Activated naive CD4-positive, alpha-beta T cell treated with anti-CD3 and anti-CD28 coated beads, Interleukin-2, amount 50 U/mL, for 24 hours (primary cell): ENCODE measurements around the gene CLSTN2.

Source experiments
- H3K27ac Mint-ChIP-seq: one replicate; pipeline ENCODE4 v1.8.0; 2021; ENCODE audit warnings: mild to moderate bottlenecking, mixed read lengths
- H3K27me3 Mint-ChIP-seq: one replicate; pipeline ENCODE4 v1.8.0; 2021; ENCODE audit warnings: mixed read lengths
- H3K36me3 Mint-ChIP-seq: one replicate; pipeline ENCODE4 v1.8.0; 2021; ENCODE audit warnings: mixed read lengths
- H3K4me1 Mint-ChIP-seq: one replicate; pipeline ENCODE4 v1.8.0; 2021; ENCODE audit warnings: mixed read lengths
- H3K4me3 Mint-ChIP-seq: one replicate; pipeline ENCODE4 v1.8.0; 2021; ENCODE audit warnings: mild to moderate bottlenecking, mixed read lengths
- H3K9me3 Mint-ChIP-seq: one replicate; pipeline ENCODE4 v1.8.0; 2021; ENCODE audit warnings: mixed read lengths

CLSTN2 gene

GRCh38 chr3:140573011-140573410, 638.0 kb downstream of the CLSTN2 start:
- Mint-ChIP-seq H3K4me3 (no peak overlapping the region), H3K27ac (no peak overlapping the region), H3K36me3 (no peaks in the 10 kb centered on the region), H3K27me3 (no peaks in the 10 kb centered on the region), H3K9me3 (no peaks in the 10 kb centered on the region), H3K4me1 (no peaks in the 10 kb centered on the region)

GRCh38 chr3:140574375-140574774, 639.4 kb downstream of the CLSTN2 start:
- H3K4me3 Mint-ChIP-seq, result no peak overlapping the region
- H3K4me1 Mint-ChIP-seq, result no peaks in the 10 kb centered on the region
- no peaks in the 10 kb centered on the region for H3K9me3 Mint-ChIP-seq
- no peak overlapping the region for H3K27ac Mint-ChIP-seq
- H3K27me3 Mint-ChIP-seq, result peaks cover 5% of the 10 kb centered on the region
- H3K36me3 Mint-ChIP-seq, result no peaks in the 10 kb centered on the region

- Mint-ChIP-seq H3K36me3 (no peaks in the 10 kb centered on the region), H3K27ac (no peak overlapping the region), H3K4me1 (no peaks in the 10 kb centered on the region)
Measured at GRCh38 chr3:140576449-140576848, 641.5 kb downstream of the CLSTN2 start.

GRCh38 chr3:140577911-140578310, 642.9 kb downstream of the CLSTN2 start:
- Mint-ChIP-seq H3K4me1 (no peaks in the 10 kb centered on the region), H3K27me3 (peaks cover 8% of the 10 kb centered on the region), H3K27ac (no peak overlapping the region), H3K9me3 (no peaks in the 10 kb centered on the region), H3K36me3 (no peaks in the 10 kb centered on the region), H3K4me3 (no peak overlapping the region)

More at GRCh38 chr3:140576449-140576848, 641.5 kb downstream of the CLSTN2 start:
- Mint-ChIP-seq H3K9me3 (no peaks in the 10 kb centered on the region), H3K27me3 (peaks cover 8% of the 10 kb centered on the region), H3K4me3 (no peak overlapping the region)

GRCh38 chr3:140579260-140579659, 644.3 kb downstream of the CLSTN2 start:
- Mint-ChIP-seq H3K4me1 (no peaks in the 10 kb centered on the region), H3K27me3 (peaks cover 8% of the 10 kb centered on the region), H3K4me3 (no peak overlapping the region), H3K36me3 (no peaks in the 10 kb centered on the region), H3K27ac (no peak overlapping the region), H3K9me3 (no peaks in the 10 kb centered on the region)

GRCh38 chr3:140580746-140581145, 645.8 kb downstream of the CLSTN2 start:
- Mint-ChIP-seq H3K36me3 (no peaks in the 10 kb centered on the region), H3K9me3 (no peaks in the 10 kb centered on the region), H3K4me1 (no peaks in the 10 kb centered on the region), H3K27ac (no peak overlapping the region), H3K27me3 (peaks cover 8% of the 10 kb centered on the region), H3K4me3 (no peak overlapping the region)

GRCh38 chr3:140584549-140584948, 649.6 kb downstream of the CLSTN2 start:
- no peak overlapping the region for H3K27ac Mint-ChIP-seq
- no peaks in the 10 kb centered on the region for H3K4me1 Mint-ChIP-seq
- H3K9me3 Mint-ChIP-seq, result no peaks in the 10 kb centered on the region
- peaks cover 5% of the 10 kb centered on the region for H3K27me3 Mint-ChIP-seq
- H3K4me3 Mint-ChIP-seq, result no peak overlapping the region
- no peaks in the 10 kb centered on the region for H3K36me3 Mint-ChIP-seq

- H3K4me1 Mint-ChIP-seq, result no peaks in the 10 kb centered on the region
- H3K27ac Mint-ChIP-seq, result no peak overlapping the region
- no peaks in the 10 kb centered on the region for H3K9me3 Mint-ChIP-seq
- H3K36me3 Mint-ChIP-seq, result no peaks in the 10 kb centered on the region
- H3K4me3 Mint-ChIP-seq, result no peak overlapping the region
- H3K27me3 Mint-ChIP-seq, result peaks cover 2% of the 10 kb centered on the region
Measured at GRCh38 chr3:140585828-140586227, 650.8 kb downstream of the CLSTN2 start.

GRCh38 chr3:140586311-140586710, 651.3 kb downstream of the CLSTN2 start:
- no peaks in the 10 kb centered on the region for H3K4me1 Mint-ChIP-seq
- no peaks in the 10 kb centered on the region for H3K9me3 Mint-ChIP-seq
- H3K27me3 Mint-ChIP-seq, result peaks cover 1% of the 10 kb centered on the region

GRCh38 chr3:140588558-140588957, 653.6 kb downstream of the CLSTN2 start:
- Mint-ChIP-seq H3K27ac (no peak overlapping the region), H3K27me3 (peaks cover 3% of the 10 kb centered on the region), H3K36me3 (no peaks in the 10 kb centered on the region)

More at GRCh38 chr3:140586311-140586710, 651.3 kb downstream of the CLSTN2 start:
- no peak overlapping the region for H3K4me3 Mint-ChIP-seq
- H3K36me3 Mint-ChIP-seq, result no peaks in the 10 kb centered on the region
- H3K27ac Mint-ChIP-seq, result no peak overlapping the region

GRCh38 chr3:140593766-140594165, 658.8 kb downstream of the CLSTN2 start:
- Mint-ChIP-seq H3K27ac (no peak overlapping the region), H3K36me3 (no peaks in the 10 kb centered on the region), H3K9me3 (no peaks in the 10 kb centered on the region), H3K4me1 (no peaks in the 10 kb centered on the region), H3K27me3 (peaks cover 2% of the 10 kb centered on the region), H3K4me3 (no peak overlapping the region)

More at GRCh38 chr3:140588558-140588957, 653.6 kb downstream of the CLSTN2 start:
- Mint-ChIP-seq H3K4me3 (no peak overlapping the region), H3K4me1 (no peaks in the 10 kb centered on the region), H3K9me3 (no peaks in the 10 kb centered on the region)

- H3K36me3 Mint-ChIP-seq, result no peaks in the 10 kb centered on the region
- no peaks in the 10 kb centered on the region for H3K9me3 Mint-ChIP-seq
- no peak overlapping the region for H3K27ac Mint-ChIP-seq
- no peaks in the 10 kb centered on the region for H3K4me1 Mint-ChIP-seq
- H3K4me3 Mint-ChIP-seq, result no peak overlapping the region
- H3K27me3 Mint-ChIP-seq, result peaks cover 2% of the 10 kb centered on the region
Measured at GRCh38 chr3:140595295-140595694, 660.3 kb downstream of the CLSTN2 start.

GRCh38 chr3:140597364-140597763, 662.4 kb downstream of the CLSTN2 start:
- no peaks in the 10 kb centered on the region for H3K36me3 Mint-ChIP-seq
- no peak overlapping the region for H3K27ac Mint-ChIP-seq
- H3K27me3 Mint-ChIP-seq, result peaks cover 2% of the 10 kb centered on the region
- H3K4me3 Mint-ChIP-seq, result no peak overlapping the region
- no peaks in the 10 kb centered on the region for H3K4me1 Mint-ChIP-seq
- H3K9me3 Mint-ChIP-seq, result no peaks in the 10 kb centered on the region

- Mint-ChIP-seq H3K4me3 (no peak overlapping the region), H3K4me1 (no peaks in the 10 kb centered on the region), H3K27ac (no peak overlapping the region), H3K9me3 (no peaks in the 10 kb centered on the region), H3K36me3 (no peaks in the 10 kb centered on the region), H3K27me3 (peaks cover 1% of the 10 kb centered on the region)
Measured at GRCh38 chr3:140597792-140598191, 662.8 kb downstream of the CLSTN2 start.

GRCh38 chr3:140599009-140599408, 664.0 kb downstream of the CLSTN2 start:
- Mint-ChIP-seq H3K4me1 (no peaks in the 10 kb centered on the region), H3K9me3 (no peaks in the 10 kb centered on the region), H3K27me3 (no peaks in the 10 kb centered on the region), H3K36me3 (no peaks in the 10 kb centered on the region), H3K4me3 (no peak overlapping the region), H3K27ac (no peak overlapping the region)

- no peak overlapping the region for H3K27ac Mint-ChIP-seq
- no peaks in the 10 kb centered on the region for H3K36me3 Mint-ChIP-seq
- H3K27me3 Mint-ChIP-seq, result no peaks in the 10 kb centered on the region
- no peaks in the 10 kb centered on the region for H3K9me3 Mint-ChIP-seq
- H3K4me3 Mint-ChIP-seq, result no peak overlapping the region
- H3K4me1 Mint-ChIP-seq, result no peaks in the 10 kb centered on the region
Measured at GRCh38 chr3:140599496-140599895, 664.5 kb downstream of the CLSTN2 start.

GRCh38 chr3:140601881-140602280, 666.9 kb downstream of the CLSTN2 start:
- Mint-ChIP-seq H3K27me3 (no peaks in the 10 kb centered on the region), H3K36me3 (no peaks in the 10 kb centered on the region), H3K4me3 (no peak overlapping the region), H3K27ac (no peak overlapping the region), H3K9me3 (no peaks in the 10 kb centered on the region), H3K4me1 (no peaks in the 10 kb centered on the region)
